H4 (cell line): ENCODE results near the gene MARK4. TPM values are rescaled to one million over a fixed set of nuclear protein-coding genes. Genes with fewer than 3 reads are reported as not detected.
"Not testable (repeated sequence)": the region's sequence is repeated elsewhere in the genome, so short reads cannot be mapped to it uniquely, and the experiment has no call there.

Experiments
- DNase-seq: peaks from one replicate; pipeline ENCODE4 v3.0.0-alpha.2; 2015; ENCODE audit warnings: low spot score
- total RNA-seq: library from RNA; depleted of rRNA; stranded (reverse); fragments of >200 nt; shearing (Covaris generic); gene quantifications from 2 replicates; pipeline ENCODE4 v1.2.3, GENCODE V29; 2014; rRNA removed

The MARK4 gene
- 3.7 and 5.0 TPM in 2 replicates for total RNA-seq

DNA sequence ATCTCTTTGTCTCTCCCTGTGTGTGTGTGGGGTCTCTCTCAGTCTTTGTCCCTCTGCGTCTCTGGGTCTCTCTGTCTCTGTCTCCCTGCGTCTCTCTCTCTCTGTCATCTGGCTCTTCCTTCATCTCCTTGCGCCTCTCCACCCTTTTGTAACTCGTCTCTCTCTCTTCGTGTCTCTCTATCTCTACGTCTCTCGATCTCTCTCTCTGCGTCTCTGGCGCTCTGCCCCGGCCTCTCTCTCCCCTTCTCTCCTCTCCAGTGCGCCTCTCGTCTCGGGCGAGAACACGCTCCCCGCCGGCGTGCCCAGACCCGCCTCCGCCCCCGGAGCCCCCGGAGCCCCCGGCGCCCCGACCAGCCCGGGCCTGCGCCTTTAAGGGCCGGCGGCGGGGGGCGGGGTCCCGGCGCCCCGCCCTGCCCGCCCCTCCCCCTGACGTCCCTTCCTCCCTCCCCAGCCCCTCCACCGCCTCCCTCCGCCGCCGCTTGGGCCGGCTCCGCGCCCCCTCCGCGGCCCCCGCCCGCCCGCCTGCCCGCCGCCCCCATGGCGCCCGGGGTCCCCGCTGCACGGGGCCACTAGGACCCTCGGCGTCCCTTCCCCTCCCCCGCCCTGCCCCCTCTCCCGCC is at the start of gene MARK4:
Gene MARK4, plus strand, starts transcription at position 440 of the 620 bp plus-strand sequence. CDS start 318 bp downstream, outside the sequence.
- DNase-seq: no peak

DNA sequence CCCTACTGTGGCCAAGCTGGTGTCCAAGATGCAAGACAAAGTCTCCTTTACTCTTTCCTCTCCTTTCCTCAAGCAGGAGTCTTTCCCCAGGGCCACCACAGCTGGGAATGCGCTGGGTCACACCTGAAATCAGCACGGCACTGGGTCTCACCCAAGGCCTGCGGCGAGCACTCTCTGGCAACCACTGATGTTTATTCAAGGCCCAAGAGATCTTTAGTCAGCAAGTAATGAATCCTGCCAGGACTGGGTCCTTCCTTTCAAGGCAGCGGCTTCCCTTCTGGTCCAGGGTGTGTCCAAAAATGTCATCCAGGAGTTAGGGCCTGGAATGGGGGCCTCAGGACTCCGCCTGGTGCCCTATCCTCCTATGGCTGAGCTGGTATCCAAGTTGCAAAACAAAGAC is 48.4 kb upstream of the MARK4 start:
- peak; percentile 25 for DNase-seq

DNA sequence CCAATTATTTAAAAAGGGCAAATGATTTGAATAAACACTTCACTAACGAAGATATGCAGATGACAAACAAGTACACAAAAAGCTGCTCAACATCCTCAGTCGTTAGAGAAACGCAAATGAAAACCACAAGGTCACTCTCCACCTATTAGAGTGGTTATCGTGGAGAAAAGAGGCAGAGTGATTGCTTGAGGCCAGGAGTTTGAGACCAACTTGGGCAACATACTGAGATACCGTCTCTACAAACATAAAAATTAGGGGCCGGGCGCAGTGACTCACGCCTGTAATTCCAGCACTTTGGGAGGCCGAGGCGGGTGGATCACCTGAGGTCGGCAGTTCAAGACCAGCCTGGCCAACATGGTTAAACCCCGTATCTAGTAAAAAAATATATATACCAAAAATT is 45.3 kb upstream of the MARK4 start:
- DNase-seq: no peak

DNA sequence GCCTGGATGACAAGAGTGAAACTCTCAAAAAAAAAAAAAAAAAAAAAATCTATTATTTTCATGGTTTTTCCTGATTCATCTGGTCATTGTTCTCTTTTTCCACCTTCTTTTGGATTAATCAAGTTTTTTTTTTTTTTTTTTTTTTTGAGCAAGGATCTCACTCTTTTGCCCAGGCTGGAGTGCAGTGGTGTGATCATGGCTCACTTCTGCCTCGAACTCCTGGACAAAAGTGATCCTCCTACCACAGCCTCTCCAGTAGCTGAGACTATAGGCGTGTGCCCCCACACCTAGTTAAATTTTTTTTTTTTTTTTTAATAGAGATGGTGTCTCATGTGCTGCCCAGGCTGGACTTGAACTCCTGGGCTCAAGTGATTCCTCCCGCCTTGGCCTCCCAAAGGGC is 44.7 kb upstream of the MARK4 start:
- no peak for DNase-seq

DNA sequence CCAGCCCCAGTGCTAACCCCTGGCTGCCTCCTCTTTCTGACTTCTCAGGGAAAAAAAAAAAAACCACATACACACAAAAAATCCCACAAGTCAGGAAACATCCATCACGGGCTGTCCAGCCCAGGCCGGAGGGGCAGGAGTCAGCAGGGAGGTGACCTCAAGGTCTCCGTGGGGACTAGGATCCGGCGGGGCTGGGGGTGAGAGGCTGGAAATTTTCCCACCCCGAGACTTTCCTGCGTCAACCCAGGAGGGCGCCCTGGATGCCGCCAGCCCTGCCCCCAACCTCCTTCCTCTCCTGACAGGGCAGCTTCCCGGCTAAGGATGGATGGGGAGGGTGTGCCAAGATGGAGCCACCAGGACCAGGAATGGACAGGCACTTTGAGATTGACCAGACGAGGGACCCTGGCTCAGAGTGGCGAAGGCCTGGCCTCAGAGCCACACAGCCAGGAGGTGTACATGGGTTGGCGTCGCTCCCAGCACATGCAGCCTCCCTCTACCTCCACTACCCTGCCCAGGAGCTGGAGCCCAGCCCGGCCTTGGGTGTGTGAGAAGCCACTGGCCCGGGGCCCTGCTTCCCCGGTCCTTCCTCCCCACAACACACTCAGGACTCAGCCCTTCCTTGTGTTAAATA is 39.2 kb upstream of the MARK4 start:
- no peak for DNase-seq

DNA sequence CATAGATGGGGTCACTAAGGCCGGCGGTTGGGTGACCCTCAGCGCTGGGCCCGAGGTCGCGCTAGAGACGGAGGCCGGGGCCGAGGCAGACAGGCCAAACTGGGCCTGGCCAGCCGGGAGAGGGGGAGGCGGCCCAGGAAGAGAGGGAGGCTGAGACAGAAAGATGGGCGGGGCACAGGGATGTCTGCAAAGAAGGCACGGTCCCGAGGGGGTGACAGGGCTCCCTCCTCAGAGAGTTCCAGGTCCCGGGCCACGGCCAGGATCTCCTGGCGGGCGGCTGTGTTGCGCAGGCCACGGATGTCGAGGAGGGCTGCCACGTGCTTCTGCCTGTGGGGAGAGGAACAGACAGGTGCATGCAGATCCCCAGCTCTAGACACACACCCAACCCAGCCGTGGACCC is 38.0 kb upstream of the MARK4 start:
- DNase-seq: no peak

DNA sequence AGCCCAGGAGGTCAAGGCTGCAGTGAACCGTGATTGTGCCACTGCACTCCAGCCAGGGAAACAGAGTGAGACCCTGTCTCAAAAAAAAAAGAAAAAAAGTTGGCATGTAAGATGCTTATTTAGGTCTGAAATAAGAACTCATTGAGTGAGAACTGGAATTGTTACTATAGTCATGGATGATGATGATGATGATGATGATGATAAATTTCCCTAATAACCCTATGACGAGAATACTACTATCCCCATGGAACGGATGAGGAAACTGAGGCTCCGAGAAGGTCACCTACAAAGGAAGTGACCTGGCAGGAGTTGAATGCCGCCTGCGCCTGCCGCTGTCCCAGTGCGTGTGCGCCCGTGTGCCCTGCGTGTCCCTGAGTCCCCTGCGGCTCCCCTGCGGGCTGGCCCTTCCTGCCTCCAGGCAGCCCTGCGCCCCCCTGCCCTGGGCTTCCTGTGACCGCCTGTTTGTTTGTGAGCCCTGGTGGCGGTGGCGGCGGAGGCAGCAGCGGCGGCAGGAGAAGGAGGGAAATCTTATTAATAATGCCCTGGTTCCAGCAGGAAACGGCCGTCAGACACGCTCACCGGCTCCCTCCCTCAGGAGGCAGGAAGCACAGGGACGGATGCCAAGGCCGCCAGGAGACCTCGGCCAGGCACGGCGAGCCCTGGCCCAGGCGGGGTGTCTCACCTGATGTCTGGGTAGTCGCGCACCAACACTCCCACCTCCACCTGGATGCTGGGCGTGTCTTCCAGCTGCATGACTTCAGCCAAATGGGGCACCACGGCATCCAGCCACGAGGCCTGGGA is 35.5 kb upstream of the MARK4 start:
- no peak for DNase-seq

DNA sequence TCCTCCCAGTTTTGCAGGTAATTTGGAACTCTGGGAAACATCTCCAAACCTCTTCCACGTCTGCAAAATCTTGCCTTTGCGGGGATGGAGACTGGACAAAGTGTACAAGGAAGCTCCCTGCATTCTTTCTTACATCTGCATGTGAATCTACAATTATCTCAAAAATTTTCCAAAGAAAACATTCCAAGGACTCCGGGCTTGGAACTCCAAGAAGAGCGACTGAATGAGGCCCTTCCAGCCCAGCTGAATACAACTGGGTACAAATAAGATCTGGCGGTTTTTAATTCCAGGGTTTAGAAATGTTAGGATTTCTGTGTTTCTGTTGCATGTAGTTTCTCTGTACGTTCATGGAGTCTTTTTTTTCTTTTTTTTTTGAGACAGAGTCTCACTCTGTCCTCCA is 34.4 kb upstream of the MARK4 start:
- no peak for DNase-seq

DNA sequence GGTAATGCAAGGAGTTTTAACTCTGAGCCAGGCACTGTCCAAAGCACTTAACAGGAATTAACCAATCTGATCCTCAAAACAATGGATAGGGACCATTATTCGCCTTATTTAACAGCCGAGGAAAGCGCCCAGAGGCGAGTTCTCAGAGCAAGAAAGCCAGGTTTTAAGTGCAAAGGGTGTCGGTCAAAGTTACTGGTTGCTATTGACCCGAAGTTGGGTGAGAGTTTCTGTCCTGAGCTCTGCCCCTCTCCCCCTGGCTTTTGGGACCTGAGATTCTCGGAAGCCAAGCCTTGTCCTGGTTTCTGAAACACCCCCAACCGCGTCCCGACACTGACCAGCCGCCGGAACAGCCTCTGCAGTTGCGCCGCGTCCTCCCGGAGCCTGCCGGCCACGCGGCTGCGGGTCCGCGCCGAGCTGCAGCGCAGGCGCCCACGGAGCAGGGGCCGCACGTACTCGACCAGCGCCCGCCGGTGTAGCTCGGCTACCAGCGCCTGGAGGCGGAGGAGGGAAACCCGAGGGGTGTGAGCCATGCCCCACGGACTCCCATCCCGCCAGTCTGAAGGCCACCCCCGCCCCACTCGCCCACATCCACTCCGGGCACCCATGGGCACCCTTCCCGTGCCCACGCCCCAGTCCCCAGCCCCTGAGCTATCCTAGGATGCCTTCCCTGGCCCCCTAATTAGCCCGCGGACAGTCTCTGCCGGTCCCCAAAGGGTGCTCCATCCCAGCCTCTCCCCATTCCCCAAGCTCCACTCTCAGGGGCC is 33.7 kb upstream of the MARK4 start:
- no peak for DNase-seq

DNA sequence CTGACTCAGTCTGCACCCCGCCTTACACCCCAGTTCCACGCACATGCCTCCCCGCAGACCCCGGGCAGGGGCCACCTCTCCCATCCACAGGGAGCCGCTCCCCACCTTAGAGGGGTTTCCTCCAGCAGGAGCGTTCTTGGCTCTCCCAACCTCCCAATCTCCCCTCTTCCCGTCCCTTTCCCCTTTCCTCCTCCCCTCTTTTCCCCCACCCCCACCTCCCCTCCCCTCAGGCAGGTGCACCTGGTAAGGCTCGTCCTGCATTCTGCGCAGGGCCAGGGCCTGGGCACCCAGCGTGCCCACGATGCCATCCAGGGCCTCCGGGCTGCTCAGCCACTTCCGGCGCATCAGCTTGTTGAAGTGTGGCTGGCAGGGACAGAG is 33.1 kb upstream of the MARK4 start:
- no peak for DNase-seq

DNA sequence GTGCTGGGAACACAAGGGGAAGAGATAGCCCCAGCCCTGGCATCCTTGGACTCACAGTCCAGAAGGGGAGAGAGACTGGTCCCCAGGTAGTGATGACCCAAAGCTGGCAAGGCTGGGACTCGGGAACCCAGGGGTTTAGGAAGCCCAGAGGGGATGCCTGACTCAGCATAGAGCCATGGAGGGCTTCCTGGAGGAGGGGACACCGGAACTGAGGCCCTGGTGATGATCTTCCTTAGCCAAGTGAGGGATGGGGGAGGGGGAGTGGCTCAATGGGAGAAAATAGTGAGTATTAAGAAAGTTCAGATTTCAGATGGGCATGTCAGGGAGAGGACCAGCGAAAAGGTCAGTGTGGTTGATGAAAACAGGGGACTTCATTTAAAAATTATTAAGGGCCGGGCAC is 32.6 kb upstream of the MARK4 start:
- no peak for DNase-seq

DNA sequence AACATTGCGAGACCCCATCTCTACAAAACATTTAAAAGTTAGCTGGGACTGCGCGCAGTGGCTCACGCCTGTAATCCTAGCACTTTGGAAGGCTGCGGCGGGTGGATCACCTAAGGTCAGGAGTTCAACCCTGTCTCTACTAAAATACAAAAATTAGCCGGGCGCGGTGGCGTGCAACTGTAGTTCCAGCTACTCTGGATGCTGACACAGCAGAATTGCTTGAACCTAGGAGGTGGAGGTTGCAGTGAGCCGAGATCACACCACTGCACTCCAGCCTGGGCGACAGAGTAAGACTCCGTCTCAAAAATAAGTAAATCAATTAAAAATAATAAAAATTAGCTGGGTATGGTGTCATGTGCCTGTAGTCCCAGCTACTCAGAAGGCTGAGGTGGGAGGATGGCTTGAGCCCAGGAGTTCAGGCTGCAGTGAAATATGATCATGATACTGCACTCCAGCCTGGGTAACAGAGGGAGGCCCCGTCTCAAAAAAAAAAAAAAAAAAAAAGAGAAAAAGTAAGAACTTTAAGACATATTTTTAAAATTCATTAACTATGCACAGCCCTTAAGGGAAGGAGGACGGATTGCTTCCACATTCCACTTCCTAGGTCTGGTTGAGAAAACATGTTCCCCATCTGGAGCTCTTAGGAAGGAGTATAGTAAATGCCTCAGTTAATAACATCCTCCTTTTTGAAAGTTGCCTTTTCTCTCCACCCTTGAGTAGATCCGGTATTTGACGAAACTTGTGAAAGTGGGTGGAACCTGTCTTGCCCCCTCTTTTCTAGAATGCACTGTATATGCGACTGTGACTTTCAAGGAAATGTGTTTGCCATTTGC is 31.9 kb upstream of the MARK4 start:
- DNase-seq: no peak

DNA sequence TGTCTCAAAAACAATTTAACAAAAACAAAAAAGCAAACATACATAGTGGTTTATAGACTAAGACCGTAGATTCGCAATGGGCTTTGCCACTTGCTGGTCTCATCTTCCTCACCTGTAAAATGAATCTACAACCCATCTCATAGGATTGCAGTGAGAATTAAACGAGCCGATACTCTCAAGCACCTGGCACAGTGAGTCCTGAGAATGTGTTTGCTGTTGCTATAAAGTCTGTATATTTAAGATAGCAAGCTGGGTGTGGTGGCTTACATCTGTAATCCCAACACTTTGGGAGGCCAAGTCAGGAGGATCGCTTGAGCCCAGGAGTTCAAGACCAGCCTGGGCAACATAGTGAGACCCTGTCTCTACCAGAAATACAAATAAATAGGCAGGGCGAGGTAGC is 28.3 kb upstream of the MARK4 start:
- no peak for DNase-seq

DNA sequence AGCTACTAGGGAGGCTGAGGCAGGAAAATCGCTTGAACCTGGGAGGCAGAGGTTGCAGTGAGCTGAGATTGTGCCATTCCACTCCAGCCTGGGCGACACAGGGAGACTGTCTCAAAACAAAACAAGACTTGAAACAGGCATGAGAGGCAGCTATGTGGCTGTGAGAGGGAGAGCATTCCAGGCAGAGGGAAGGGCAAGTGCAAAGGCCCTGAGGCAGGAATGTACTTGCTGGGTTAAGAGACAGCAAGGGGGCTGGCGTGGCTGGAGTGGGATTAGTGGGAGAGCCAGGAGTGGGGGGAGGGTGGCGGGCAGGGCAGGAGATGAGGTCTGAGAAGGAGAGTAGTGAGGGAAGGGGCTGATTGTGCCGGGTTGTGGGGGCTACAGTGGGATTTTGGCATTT is 27.2 kb upstream of the MARK4 start:
- no peak for DNase-seq

DNA sequence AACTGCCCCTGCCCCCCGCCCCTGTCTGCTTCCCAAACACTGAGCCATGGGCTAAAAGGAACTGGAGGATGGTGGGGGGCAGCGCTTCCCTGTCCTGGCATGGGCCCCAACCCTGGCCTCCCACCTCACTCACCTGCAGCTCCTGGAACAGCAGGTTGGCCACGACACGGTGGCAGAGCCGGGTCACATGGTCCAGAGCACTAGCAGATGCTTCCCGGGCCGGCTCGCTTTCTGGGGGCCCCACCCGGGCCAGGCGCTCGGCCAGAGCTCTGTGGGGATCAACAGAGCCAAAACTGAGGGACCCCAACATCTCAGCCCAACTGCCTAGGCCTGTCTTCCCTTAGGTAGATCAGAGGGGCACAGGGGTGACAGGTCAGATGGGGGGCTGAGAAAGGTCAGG is 26.4 kb upstream of the MARK4 start:
- DNase-seq: no peak

DNA sequence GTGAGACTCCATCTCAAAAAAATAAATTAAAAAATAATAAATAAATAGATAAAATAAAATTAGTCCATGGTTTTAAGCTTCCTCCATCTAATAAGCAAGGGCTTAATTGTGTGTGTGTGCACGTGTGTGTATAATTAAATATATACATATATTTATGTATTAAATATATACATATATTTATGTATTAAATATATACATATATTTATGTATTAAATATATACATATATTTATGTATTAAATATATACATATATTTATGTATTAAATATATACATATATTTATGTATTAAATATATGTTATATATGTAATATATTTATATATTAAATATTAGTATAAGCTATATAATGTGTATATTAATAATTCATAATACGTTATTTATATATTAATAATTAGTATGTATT is 22.0 kb upstream of the MARK4 start:
- DNase-seq: not testable (repeated sequence)

DNA sequence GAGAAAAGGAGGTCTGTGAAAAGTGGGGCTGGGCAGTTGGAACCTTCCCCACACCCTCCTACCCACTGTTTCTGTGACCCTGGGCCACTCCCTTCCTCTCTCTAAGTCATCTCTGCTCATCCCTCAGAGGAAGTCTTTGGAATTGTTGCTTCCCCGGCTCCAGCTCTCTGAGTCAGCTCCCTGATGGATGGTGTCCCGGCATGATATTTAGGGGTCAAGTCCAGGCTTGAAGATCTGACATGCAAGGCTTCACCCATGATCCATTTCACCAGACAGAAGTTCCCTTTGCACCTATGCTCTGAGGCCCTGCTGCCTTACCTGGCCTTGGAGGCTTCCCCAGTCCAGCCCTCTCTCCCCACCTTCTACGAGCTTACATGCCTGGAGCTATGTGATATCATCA is 19.2 kb upstream of the MARK4 start:
- no peak for DNase-seq

DNA sequence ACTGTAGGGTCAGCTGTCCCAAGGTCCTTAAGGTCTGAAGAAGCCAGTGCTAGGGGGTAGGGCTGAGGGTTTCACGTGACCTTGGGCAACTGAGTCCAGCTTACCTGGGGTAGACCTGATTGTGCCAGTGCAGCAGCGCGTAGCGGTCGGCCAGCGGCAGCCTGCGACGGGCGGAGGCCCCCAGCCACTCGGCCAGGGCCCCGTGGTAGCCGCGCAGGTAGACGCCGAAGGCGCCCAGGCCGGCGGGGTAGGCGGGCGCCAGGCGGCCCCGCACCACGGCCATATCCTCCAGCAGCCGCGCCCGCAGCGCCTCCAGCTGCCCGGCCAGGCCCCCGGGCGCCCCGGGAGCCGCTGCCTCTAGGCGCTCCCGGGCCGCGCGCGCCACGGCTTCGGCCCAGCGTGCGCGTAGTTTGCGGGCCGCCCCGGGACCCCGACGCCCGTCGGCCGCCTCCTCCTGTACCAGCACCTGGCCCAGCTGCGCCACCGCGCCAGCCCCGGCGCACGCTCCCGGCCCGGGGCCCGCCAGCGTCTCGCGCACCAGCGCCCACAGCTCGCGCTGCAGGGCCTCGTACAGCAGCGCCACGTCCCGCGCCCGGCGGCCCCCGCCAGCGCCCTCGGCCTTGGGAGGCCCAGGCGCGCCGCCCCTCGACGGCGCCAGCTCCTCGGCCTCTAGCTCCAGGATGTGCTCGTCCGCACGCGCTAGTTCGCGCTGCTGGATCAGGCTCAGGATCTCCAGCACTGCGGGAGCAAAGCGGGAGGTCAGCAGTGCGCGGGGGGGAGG is 16.8 kb upstream of the MARK4 start:
- DNase-seq: no peak

DNA sequence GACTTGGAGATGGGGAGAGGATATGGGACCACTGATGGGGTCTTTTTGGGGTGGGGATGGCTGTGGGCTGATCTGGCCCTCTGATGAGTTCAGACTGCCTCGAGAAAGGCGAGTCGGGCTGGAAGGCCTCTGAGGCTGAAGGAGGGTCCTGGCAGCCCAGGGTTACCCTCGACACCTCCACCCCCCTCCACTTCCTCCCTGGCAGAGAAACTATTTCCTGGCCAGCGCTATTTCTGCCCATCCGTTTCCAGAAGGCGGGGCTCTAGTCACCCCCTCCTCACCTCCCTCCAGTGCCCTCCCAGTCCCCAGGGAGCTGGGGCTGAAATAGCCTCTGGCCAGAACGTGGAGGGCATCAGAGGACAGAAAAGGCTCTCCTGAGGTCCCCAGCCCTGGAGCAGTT is 15.6 kb upstream of the MARK4 start:
- no peak for DNase-seq

DNA sequence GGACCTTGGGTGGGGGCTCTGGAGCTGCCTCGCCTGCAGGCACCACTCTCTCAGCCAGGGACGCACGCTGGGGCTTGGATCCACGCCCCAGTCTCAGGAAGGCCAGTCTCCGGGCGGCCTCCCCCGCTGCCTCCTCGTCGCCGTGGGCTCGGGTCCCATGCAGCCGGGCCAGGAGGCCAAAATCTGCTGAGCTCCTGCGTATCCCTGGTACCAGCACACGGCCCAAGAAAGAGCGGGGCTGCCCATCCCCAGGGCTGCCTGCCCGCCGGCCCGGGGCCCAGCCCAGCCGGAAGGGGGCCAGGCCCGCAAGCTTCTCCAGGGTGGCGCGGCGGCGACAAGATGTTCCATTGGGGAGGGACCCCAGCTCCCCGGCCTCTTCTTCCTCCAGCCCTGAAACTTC is 12.5 kb upstream of the MARK4 start:
- DNase-seq: no peak
